Colonic mucosa (tissue), 4 donors: ENCODE data around the gene ARMH3. TPM values are rescaled to one million over a fixed set of nuclear protein-coding genes. Genes with fewer than 3 reads are reported as not detected.

Source experiments
- DNase-seq: peaks from one replicate; pipeline ENCODE4 v3.0.0-alpha.2; 2020
- H3K27ac ChIP-seq: fragments of 200-600 bp; one replicate; pipeline ENCODE4 v1.8.0; 2021
- H3K27me3 ChIP-seq: fragments of 200-600 bp; one replicate; pipeline ENCODE4 v1.8.0; 2021
- H3K36me3 ChIP-seq: fragments of 200-600 bp; one replicate; pipeline ENCODE4 v1.8.0; 2021
- H3K4me1 ChIP-seq: fragments of 200-600 bp; one replicate; pipeline ENCODE4 v1.8.0; 2021; ENCODE audit warnings: mild to moderate bottlenecking
- H3K4me3 ChIP-seq: fragments of 200-600 bp; one replicate; pipeline ENCODE4 v1.8.0; 2021
- H3K9ac ChIP-seq, 2 donors: one replicate each; pipeline ENCODE4 v1.7.0; 2013; ENCODE audit warnings: control low read depth in 2 of 2, low read depth in 2 of 2, low read length in 2 of 2
- H3K9me3 ChIP-seq: fragments of 200-600 bp; one replicate; pipeline ENCODE4 v1.8.0; 2021
- intact Hi-C: fragments of 100-400 bp; cut with DNase I; formaldehyde crosslinking; loops from one replicate; pipeline ENCODE4 v1.14.1; 2022
- total RNA-seq, 2 donors: library from RNA; stranded (reverse); fragmentation: NEBNext Ultra II Directional in 1 of 2; extraction: Animal tissue kit (Norgen Biotek cat#: 25700) in 1 of 2; gene quantifications; one replicate each; pipeline ENCODE4 v1.2.1, GENCODE V29; 2021
- TF ChIP-seq, protein P1 (sequence below): fragments of 200-600 bp; IDR thresholded peaks from one replicate; pipeline ENCODE4 v1.8.0; 2022; ENCODE audit warnings: antibody characterized with exemption, mild to moderate bottlenecking
- donor health status: healthy.
- donor health status: DM: no; HTN: no; CAD: no.
- donor health status: DM: no; HTN: no; CAD: no.

ARMH3 gene
- total RNA-seq, 2 donors from 2014 or later, result 25.1 to 31.3 TPM

DNA sequence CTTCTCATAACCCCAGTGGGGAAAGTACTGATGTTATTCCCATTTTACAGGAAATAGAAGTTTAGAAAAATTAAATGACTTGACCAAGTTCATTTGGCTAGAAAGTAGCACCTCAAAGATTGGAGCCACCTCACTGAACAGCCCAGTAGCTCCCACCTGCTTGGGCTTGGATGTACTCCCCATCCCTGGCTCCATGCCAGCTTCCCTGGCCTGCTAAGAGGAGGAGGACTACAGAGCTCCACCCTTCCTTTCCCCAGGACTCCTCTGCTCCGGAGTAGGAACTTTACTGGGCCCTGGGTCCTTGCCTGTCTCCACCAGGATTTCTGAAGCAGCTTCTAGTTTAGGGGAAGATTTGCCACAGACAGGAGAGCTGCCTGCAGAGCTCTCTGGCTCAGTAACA, 12.2 kb upstream of the ARMH3 start:
- Histone ChIP-seq H3K27ac (no peak overlapping the region), H3K4me1 (peaks cover 25% of the 10 kb centered on the region), H3K9me3 (no peaks in the 10 kb centered on the region), H3K36me3 (no peaks in the 10 kb centered on the region), H3K4me3 (no peak overlapping the region), H3K27me3 (no peaks in the 10 kb centered on the region), H3K9ac (no peak overlapping the region)
- TF ChIP-seq, protein P1, sequence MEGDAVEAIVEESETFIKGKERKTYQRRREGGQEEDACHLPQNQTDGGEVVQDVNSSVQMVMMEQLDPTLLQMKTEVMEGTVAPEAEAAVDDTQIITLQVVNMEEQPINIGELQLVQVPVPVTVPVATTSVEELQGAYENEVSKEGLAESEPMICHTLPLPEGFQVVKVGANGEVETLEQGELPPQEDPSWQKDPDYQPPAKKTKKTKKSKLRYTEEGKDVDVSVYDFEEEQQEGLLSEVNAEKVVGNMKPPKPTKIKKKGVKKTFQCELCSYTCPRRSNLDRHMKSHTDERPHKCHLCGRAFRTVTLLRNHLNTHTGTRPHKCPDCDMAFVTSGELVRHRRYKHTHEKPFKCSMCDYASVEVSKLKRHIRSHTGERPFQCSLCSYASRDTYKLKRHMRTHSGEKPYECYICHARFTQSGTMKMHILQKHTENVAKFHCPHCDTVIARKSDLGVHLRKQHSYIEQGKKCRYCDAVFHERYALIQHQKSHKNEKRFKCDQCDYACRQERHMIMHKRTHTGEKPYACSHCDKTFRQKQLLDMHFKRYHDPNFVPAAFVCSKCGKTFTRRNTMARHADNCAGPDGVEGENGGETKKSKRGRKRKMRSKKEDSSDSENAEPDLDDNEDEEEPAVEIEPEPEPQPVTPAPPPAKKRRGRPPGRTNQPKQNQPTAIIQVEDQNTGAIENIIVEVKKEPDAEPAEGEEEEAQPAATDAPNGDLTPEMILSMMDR, result no peak
- peak; percentile 44 for DNase-seq
- intact Hi-C loops, result no loop called here

DNA sequence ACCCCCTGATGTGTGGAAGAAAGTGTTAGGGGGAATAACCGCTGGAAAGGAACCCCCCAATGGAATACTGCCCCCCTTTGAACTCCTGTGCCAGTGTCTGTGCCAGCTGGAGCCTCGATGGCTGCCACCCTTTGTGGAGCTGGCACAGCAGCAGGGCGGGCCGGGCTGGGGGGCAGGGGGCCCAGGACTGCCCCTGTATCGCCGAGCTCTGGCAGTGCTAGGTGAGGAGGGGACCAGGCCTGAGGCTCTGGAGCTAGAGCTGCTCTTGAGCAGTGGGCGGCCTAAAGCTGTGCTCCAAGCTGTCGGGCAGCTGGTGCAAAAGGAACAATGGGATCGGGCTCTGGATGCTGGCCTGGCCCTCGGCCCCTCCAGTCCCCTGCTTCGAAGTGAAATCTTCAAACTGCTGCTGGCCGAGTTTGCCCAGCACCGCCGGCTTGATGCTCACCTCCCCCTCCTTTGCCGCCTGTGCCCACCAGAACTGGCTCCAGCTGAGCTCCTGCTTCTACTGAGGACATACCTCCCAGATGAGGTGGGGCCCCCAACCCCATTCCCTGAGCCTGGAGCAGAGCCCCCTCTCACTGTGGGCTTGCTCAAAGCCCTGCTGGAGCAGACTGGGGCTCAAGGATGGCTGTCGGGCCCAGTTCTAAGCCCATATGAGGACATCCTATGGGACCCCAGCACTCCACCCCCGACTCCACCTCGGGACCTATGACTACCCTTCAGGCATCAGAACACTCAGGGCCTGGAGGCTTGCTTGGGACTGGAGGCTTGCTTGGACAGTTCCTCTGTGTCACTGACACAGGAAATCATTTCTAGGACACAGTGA, 11.3 kb upstream of the ARMH3 start:
- no peak overlapping the region for H3K27ac ChIP-seq
- no peaks in the 10 kb centered on the region for H3K9me3 ChIP-seq

DNA sequence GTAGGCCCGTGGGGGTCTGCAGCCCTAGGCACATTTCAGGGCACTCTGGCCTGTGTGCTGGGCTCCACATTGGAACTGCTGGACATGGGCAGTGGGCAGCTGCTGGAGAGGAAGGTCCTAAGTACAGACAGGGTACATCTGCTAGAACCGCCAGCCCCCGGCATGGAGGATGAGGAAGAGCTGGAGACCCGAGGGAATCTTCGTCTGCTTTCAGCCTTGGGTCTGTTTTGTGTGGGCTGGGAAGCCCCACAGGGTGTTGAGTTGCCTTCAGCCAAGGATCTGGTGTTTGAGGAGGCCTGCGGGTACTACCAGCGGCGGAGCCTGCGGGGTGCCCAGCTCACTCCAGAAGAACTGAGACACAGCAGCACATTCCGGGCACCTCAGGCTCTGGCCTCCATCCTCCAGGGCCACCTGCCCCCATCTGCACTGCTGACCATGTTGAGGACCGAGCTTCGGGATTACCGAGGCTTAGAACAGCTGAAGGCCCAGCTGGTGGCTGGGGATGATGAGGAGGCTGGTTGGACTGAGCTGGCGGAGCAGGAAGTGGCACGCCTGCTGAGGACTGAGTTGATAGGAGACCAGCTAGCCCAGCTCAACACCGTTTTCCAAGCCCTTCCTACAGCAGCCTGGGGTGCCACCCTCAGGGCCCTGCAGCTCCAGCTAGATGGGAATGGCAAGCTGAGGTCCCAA, 10.6 kb upstream of the ARMH3 start:
- Histone ChIP-seq H3K9me3 (no peaks in the 10 kb centered on the region), H3K4me1 (peaks cover 25% of the 10 kb centered on the region), H3K4me3 (peak overlapping the region; percentile 99), H3K36me3 (no peaks in the 10 kb centered on the region), H3K9ac (peak overlapping the region; percentile 94 to 98), H3K27me3 (no peaks in the 10 kb centered on the region), H3K27ac (no peak overlapping the region)
- intact Hi-C loops, result no loop called here
- DNase-seq, result no peak
- TF ChIP-seq, protein P1, result no peak

More for the DNA sequence above, 11.3 kb upstream of the ARMH3 start:
- Histone ChIP-seq H3K4me3 (no peak overlapping the region), H3K4me1 (peaks cover 25% of the 10 kb centered on the region), H3K27me3 (no peaks in the 10 kb centered on the region), H3K36me3 (no peaks in the 10 kb centered on the region), H3K9ac (no peak overlapping the region)
- TF ChIP-seq, protein P1, result no peak
- no peak for DNase-seq
- intact Hi-C loops, result no loop called here

DNA sequence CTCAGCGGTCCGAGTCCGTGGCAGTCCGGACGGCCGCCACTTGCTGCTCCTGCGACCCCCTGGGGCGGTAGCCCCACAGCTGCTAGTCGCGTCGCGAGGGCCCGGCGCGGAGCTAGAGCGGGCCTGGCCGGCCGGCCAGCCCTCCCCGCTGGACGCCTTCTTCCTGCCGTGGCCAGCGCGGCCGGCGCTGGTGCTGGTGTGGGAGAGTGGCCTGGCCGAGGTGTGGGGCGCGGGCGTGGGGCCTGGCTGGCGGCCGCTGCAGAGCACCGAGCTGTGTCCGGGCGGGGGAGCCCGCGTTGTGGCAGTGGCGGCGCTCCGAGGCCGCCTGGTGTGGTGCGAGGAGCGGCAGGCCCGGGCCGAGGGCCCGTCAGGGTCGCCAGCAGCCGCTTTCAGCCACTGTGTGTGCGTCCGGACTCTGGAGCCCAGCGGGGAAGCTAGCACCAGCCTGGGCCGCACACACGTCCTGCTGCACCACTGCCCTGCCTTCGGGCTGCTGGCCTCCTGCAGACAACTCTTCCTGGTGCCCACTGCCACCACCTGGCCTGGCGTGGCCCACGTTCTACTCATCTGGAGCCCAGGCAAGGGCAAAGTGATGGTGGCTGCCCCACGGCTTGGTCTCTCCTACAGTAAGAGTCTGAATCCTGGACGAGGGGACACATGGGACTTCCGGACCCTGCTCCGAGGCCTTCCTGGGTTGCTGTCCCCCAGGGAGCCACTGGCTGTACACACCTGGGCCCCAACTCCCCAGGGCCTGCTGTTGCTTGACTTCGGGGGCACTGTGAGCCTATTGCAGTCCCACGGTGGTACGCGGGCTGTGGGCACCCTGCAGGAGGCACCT, 9.8 kb upstream of the ARMH3 start:
- TF ChIP-seq, protein P1, result no peak
- Histone ChIP-seq H3K4me1 (peaks cover 25% of the 10 kb centered on the region), H3K9me3 (no peaks in the 10 kb centered on the region), H3K9ac (peak overlapping the region; percentile 94 to 98), H3K27ac (peak overlapping the region; percentile 95), H3K27me3 (no peaks in the 10 kb centered on the region), H3K4me3 (peak overlapping the region; percentile 99), H3K36me3 (no peaks in the 10 kb centered on the region)
- DNase-seq, result peak; percentile 26
- intact Hi-C loops, result no loop called here

DNA sequence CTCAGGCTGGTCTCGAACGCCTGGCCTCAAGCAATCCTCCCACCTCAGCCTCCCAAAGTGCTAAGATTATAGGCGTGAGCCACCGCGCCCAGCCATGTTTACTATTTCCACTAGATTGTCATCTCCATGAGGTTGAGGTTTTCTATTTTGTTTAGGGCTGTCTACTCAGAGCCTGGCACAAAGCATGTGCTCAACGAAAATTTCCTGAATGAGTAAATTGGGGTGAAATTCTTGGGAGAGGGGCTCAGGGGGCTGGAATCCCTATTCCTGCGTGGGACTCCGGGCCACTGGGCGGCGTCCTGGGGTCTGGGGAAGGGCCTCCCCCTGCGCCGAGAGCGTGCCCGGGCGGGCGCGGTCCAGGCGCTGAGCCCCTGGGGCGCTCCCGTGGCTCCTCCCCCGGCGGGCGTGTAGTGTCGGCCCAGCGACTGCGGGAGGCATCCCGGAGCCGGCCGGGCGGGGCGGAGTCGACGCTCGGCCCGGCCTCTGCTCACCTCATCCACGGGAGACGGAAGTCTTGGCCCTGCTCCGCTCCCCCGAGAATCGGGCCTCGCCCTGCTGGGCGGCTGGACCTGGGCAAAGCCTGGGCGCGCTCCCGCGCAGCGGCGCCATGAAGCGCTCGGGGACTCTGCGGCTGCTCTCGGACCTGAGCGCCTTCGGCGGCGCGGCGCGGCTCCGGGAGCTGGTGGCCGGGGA, 9.0 kb upstream of the ARMH3 start, which contains the start of gene HPS6:
Gene HPS6 (plus strand): TSS at position 482 of the 693 bp plus-strand sequence. CDS start 126 bp downstream, at position 608.
- Histone ChIP-seq H3K27me3 (no peaks in the 10 kb centered on the region), H3K4me3 (peak within 1 kb of the TSS; percentile 99), H3K4me1 (peaks cover 25% of the 10 kb centered on the region), H3K36me3 (no peaks in the 10 kb centered on the region), H3K27ac (peak within 1 kb of the TSS; percentile 95), H3K9me3 (no peaks in the 10 kb centered on the region), H3K9ac (peak within 1 kb of the TSS; percentile 94 to 98)
- peak; percentile 94 for DNase-seq
- TF ChIP-seq, protein P1, result no peak
- intact Hi-C loops, result no loop called here
